Brain microvascular endothelial cell (primary cell): ENCODE measurements around the gene SNRNP200.
A peak's percentile ranks its signal among the peaks of the same experiment; 100 is the strongest.
"Not testable (repeated sequence)": the region's sequence is repeated elsewhere in the genome, so short reads cannot be mapped to it uniquely, and the experiment has no call there.

ENCODE experiments used
- DNase-seq: peaks from one replicate; pipeline ENCODE4 v3.0.0-alpha.2; 2020
- H3K27ac ChIP-seq: fragments of 250-450 bp; sonication (Bioruptor Pico); 2 replicates; pipeline ENCODE4 v1.5.1; 2020; ENCODE audit warnings: mild to moderate bottlenecking, moderate library complexity
- H3K27me3 ChIP-seq: fragments of 250-450 bp; sonication (Bioruptor Pico); replicated peaks from 2 replicates; pipeline ENCODE4 v1.5.1; 2020; ENCODE audit warnings: mild to moderate bottlenecking
- H3K36me3 ChIP-seq: fragments of 250-450 bp; sonication (Bioruptor Pico); replicated peaks from 2 replicates; pipeline ENCODE4 v1.5.1; 2020; ENCODE audit warnings: mild to moderate bottlenecking
- H3K4me3 ChIP-seq: 2 replicates; pipeline ENCODE4 v1.5.1; 2011; ENCODE audit warnings: low read depth, mild to moderate bottlenecking, control low read depth, low read length, moderate library complexity
- CTCF ChIP-seq: IDR thresholded peaks from 2 replicates; pipeline ENCODE4 v1.5.1; 2011; ENCODE audit warnings: low read depth, mild to moderate bottlenecking, moderate library complexity, low read length, control low read depth, inconsistent platforms; ENCODE audit errors: missing control alignments
- in situ Hi-C: cut with HindIII; loops from 2 replicates; pipeline ENCODE4 v1.10.0; 2017; ENCODE audit warnings: low sequenced_read_pairs, low pct_ligation_motif_present

SNRNP200 gene

DNA sequence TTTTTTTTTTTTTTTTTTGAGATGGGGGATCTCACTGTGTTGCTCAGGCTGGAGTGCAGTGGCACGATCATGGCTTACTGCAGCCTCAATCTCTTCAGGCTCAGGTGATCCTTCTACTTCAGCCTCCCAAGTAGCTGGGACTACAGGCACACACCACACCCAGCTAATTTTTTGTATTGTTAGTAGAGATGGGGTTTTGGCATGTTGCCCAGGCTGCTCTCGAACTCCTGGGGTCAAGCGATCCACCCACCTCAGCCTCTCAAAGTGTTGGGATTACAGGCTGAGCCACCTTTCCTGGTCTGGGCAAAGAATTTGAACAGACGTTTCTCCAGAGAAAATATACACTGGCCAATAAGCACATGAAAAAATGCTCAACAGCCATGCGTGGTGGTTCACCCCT is 2.9 kb upstream of the SNRNP200 start:
- DNase-seq, result no peak
- H3K27ac ChIP-seq, result no peak overlapping the region
- H3K27me3 ChIP-seq, result no peaks in the 10 kb centered on the region
- in situ Hi-C loops, result no loop called here
- H3K36me3 ChIP-seq, result peaks cover 3% of the 10 kb centered on the region
- no peak for TF ChIP-seq CTCF
- no peak overlapping the region for H3K4me3 ChIP-seq

- Histone ChIP-seq H3K36me3 (peaks cover 22% of the 10 kb centered on the region), H3K27ac (no peak overlapping the region), H3K27me3 (no peaks in the 10 kb centered on the region), H3K4me3 (peak overlapping the region; percentile 99)
- TF ChIP-seq CTCF, result no peak
- in situ Hi-C loops, result no loop called here
- no peak for DNase-seq
These were observed 1.0 kb upstream of the SNRNP200 start for GRCh38 chr2:96306370-96306769.

DNA sequence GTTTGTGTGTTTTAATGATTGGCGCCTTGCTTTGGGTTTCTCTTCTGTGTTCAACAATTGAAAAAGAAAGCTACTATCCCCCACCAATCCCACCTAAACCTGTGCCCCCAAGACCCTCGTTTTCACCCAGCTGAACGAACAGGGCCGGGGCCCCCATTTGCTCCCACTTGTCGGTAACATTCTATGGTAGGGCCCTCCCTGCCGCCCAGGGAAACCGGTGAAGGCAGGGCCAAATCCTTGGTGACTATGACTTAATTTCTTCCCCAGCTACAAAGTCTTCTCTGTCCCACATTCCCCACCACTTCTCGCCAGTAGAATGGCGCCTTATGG is 598 bp upstream of the SNRNP200 start:
- in situ Hi-C loops, result no loop called here

GRCh38 chr2:96304606-96305005 is 740 bp downstream of the SNRNP200 start:
- no peak for DNase-seq
- H3K27ac ChIP-seq, result no peak overlapping the region
- peak overlapping the region; percentile 99 for H3K4me3 ChIP-seq
- no peak for TF ChIP-seq CTCF
- no peaks in the 10 kb centered on the region for H3K27me3 ChIP-seq
- in situ Hi-C loops, result no loop called here
- H3K36me3 ChIP-seq, result peaks cover 37% of the 10 kb centered on the region

More for the DNA sequence above, 598 bp upstream of the SNRNP200 start:
- no peak for DNase-seq
- peak overlapping the region; percentile 99 for H3K4me3 ChIP-seq
- H3K27me3 ChIP-seq, result no peaks in the 10 kb centered on the region
- TF ChIP-seq CTCF, result no peak
- H3K27ac ChIP-seq, result peak overlapping the region; percentile 33
- H3K36me3 ChIP-seq, result peaks cover 26% of the 10 kb centered on the region

DNA sequence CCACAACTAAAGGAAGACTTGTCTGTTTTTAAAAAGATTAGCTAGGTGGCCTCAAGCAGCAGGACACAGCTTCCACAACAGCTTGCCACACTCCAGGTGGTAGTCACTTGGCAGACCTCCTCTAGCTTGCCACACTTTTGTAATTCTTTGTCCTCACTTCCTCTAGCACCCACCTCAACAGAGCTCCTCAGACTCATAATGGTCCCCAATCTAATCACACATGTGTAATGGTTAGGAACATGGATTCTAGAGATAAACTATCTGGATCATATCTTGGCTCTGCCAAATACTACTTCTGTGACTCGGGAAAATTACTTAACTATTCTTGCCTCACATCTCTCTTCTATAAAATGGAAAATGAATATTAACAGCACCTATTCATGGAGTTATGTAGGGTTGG is 3.5 kb downstream of the SNRNP200 start:
- Histone ChIP-seq H3K27me3 (no peaks in the 10 kb centered on the region), H3K36me3 (peaks cover 65% of the 10 kb centered on the region), H3K4me3 (no peak overlapping the region), H3K27ac (no peak overlapping the region)
- in situ Hi-C loops, result no loop called here
- no peak for DNase-seq
- TF ChIP-seq CTCF, result no peak

GRCh38 chr2:96296925-96297324 is 8.4 kb downstream of the SNRNP200 start:
- DNase-seq, result no peak
- Histone ChIP-seq H3K27me3 (no peaks in the 10 kb centered on the region), H3K27ac (no peak overlapping the region), H3K4me3 (no peak overlapping the region), H3K36me3 (peaks cover 92% of the 10 kb centered on the region)
- TF ChIP-seq CTCF, result no peak
- in situ Hi-C loops, result no loop called here

GRCh38 chr2:96294271-96294670 is 11.1 kb downstream of the SNRNP200 start:
- in situ Hi-C loops, DNase-seq: not testable (repeated sequence)
- H3K36me3 ChIP-seq, result peaks cover 92% of the 10 kb centered on the region

More at GRCh38 chr2:96294271-96294670, 11.1 kb downstream of the SNRNP200 start:
- H3K4me3 ChIP-seq, H3K27me3 ChIP-seq, H3K27ac ChIP-seq: not testable (repeated sequence)
